Suprapubic skin (tissue), 3 donors: Measurements from ENCODE around the gene GANC.

Source experiments
- CTCF ChIP-seq, 2 donors: fragments of 200-600 bp in 1 of 2; fragments of 450-650 bp in 1 of 2; sonication (generic) in 1 of 2; IDR thresholded peaks; one replicate each; pipeline ENCODE4 v1.5.1; 2016 to 2019; ENCODE audit warnings: antibody characterized with exemption in 2 of 2, mild to moderate bottlenecking in 1 of 2, moderate library complexity in 1 of 2
- POLR2AphosphoS5 ChIP-seq, 3 donors: sonication (generic); formaldehyde crosslinking; IDR thresholded peaks; one replicate each; pipeline ENCODE4 v1.6.1; 2017; ENCODE audit warnings: antibody characterized with exemption in 3 of 3

GRCh38 chr15:42355291-42355690, 82.3 kb downstream of the GANC start:
- TF ChIP-seq POLR2AphosphoS5 (IDR thresholded peaks at IDR 0.05) (no peak), CTCF (IDR thresholded peaks at IDR 0.05) (no peak)
